Effector memory CD8-positive, alpha-beta T cell (primary cell): ENCODE measurements around the gene CCDC66.
"Not testable (repeated sequence)": the region's sequence is repeated elsewhere in the genome, so short reads cannot be mapped to it uniquely, and the experiment has no call there.

ENCODE experiments used
- ATAC-seq: fragments of 150-1000 bp; cut with Tn5 transposase; replicated peaks from 2 replicates; pipeline ENCODE4 v1.10.0; 2021; ENCODE audit warnings: mild to moderate bottlenecking, moderate library complexity
- DNase-seq, 3 experiments: peaks; one replicate each; pipeline ENCODE4 v3.0.0; 2021
- H3K27ac Mint-ChIP-seq, 2 donors: one replicate each; pipeline ENCODE4 v1.8.0; 2022; ENCODE audit warnings: mild to moderate bottlenecking in 2 of 2, mixed read lengths in 2 of 2, moderate library complexity in 2 of 2
- H3K27me3 Mint-ChIP-seq, 2 donors: one replicate each; pipeline ENCODE4 v1.8.0; 2022; ENCODE audit warnings: mixed read lengths in 2 of 2
- H3K36me3 Mint-ChIP-seq: one replicate; pipeline ENCODE4 v1.8.0; 2022; ENCODE audit warnings: mild to moderate bottlenecking, moderate library complexity, mixed read lengths; ENCODE audit not compliant: insufficient read depth
- H3K4me1 Mint-ChIP-seq, 2 donors: one replicate each; pipeline ENCODE4 v1.8.0; 2022; ENCODE audit warnings: low read depth in 2 of 2, mixed read lengths in 2 of 2
- H3K4me3 Mint-ChIP-seq, 2 donors: one replicate each; pipeline ENCODE4 v1.8.0; 2022; ENCODE audit warnings: mild to moderate bottlenecking in 2 of 2, mixed read lengths in 2 of 2, moderate library complexity in 2 of 2
- H3K9me3 Mint-ChIP-seq, 2 donors: one replicate each; pipeline ENCODE4 v1.8.0; 2022; ENCODE audit warnings: mixed read lengths in 2 of 2
- total RNA-seq, 9 experiments: gene quantifications; one replicate each; lab custom pipeline; 2026; lab: John Stamatoyannopoulos, UW

Gene CCDC66
- total RNA-seq: 49.7 to 123 (median 80.3) reads per million in 9 experiments

- H3K4me1 Mint-ChIP-seq: peaks cover 18 to 24% of the 10 kb centered on the region in 2 donors
- no peaks in the 10 kb centered on the region for H3K9me3 Mint-ChIP-seq
- H3K27me3 Mint-ChIP-seq: peaks cover 0 to 5% of the 10 kb centered on the region in 2 donors
- DNase-seq (peak; percentile 90 to 92 (median 90)), ATAC-seq (peak; percentile 94)
- peak within 1 kb of the TSS; percentile 90 to 94 for H3K4me3 Mint-ChIP-seq
- H3K36me3 Mint-ChIP-seq: peaks cover 43% of the 10 kb centered on the region
- peak within 1 kb of the TSS; percentile 97 to 99 for H3K27ac Mint-ChIP-seq
These were observed at the start of gene CCDC66 for GRCh38 chr3:56556908-56557830. Gene CCDC66, plus strand, starts transcription at chr3:56557175. Its CDS starts 68 bp downstream, at chr3:56557243.

- Mint-ChIP-seq H3K4me1 (no peaks in the 10 kb centered on the region), H3K36me3 (no peaks in the 10 kb centered on the region), H3K4me3 (no peak overlapping the region), H3K9me3 (no peaks in the 10 kb centered on the region), H3K27me3 (peaks cover 42 to 60% of the 10 kb centered on the region in 2 donors), H3K27ac (no peak overlapping the region)
- ATAC-seq (no peak), DNase-seq (no peak)
These were observed 37.3 kb upstream of the CCDC66 start for GRCh38 chr3:56519641-56520040.

- no peaks in the 10 kb centered on the region for H3K9me3 Mint-ChIP-seq
- H3K27ac Mint-ChIP-seq: no peak overlapping the region
- no peak overlapping the region for H3K4me3 Mint-ChIP-seq
- H3K4me1 Mint-ChIP-seq: no peaks in the 10 kb centered on the region
- no peak for ATAC-seq
- DNase-seq: no peak
- no peaks in the 10 kb centered on the region for H3K36me3 Mint-ChIP-seq
- H3K27me3 Mint-ChIP-seq: peaks cover 28 to 57% of the 10 kb centered on the region in 2 donors
These were observed 34.6 kb upstream of the CCDC66 start for GRCh38 chr3:56522374-56522773.

GRCh38 chr3:56525291-56525690 is 31.7 kb upstream of the CCDC66 start:
- Mint-ChIP-seq H3K9me3 (no peaks in the 10 kb centered on the region), H3K36me3 (no peaks in the 10 kb centered on the region), H3K27me3 (peaks cover 4 to 29% of the 10 kb centered on the region in 2 donors), H3K4me3 (no peak overlapping the region), H3K4me1 (no peaks in the 10 kb centered on the region), H3K27ac (no peak overlapping the region)
- no peak for ATAC-seq
- DNase-seq: no peak

- H3K27ac Mint-ChIP-seq: no peak overlapping the region
- DNase-seq: no peak
- no peaks in the 10 kb centered on the region for H3K36me3 Mint-ChIP-seq
- no peaks in the 10 kb centered on the region for H3K4me1 Mint-ChIP-seq
- ATAC-seq: no peak
- peaks cover 0 to 1% of the 10 kb centered on the region in 2 donors for H3K9me3 Mint-ChIP-seq
- no peak overlapping the region for H3K4me3 Mint-ChIP-seq
- peaks cover 22 to 39% of the 10 kb centered on the region in 2 donors for H3K27me3 Mint-ChIP-seq
These were observed 20.2 kb upstream of the CCDC66 start for GRCh38 chr3:56536735-56537134.

- DNase-seq (no peak), ATAC-seq (no peak)
- no peaks in the 10 kb centered on the region for H3K4me1 Mint-ChIP-seq
- H3K9me3 Mint-ChIP-seq: no peaks in the 10 kb centered on the region
- H3K27me3 Mint-ChIP-seq: peaks cover 37 to 48% of the 10 kb centered on the region in 2 donors
- no peaks in the 10 kb centered on the region for H3K36me3 Mint-ChIP-seq
- H3K27ac Mint-ChIP-seq: no peak overlapping the region
- H3K4me3 Mint-ChIP-seq: no peak overlapping the region
These were observed 9.5 kb upstream of the CCDC66 start for GRCh38 chr3:56547486-56547885.

GRCh38 chr3:56557831-56558170 is 826 bp downstream of the CCDC66 start:
- ATAC-seq (no peak), DNase-seq (peak in 1 of 3 experiments; percentile 6)
- Mint-ChIP-seq H3K27me3 (no peaks in the 10 kb centered on the region), H3K36me3 (peaks cover 49% of the 10 kb centered on the region), H3K9me3 (no peaks in the 10 kb centered on the region), H3K4me3 (peak overlapping the region; percentile 90 to 94), H3K27ac (peak overlapping the region; percentile 97 to 99), H3K4me1 (peaks cover 18 to 24% of the 10 kb centered on the region in 2 donors)

GRCh38 chr3:56573501-56573900 is 16.5 kb downstream of the CCDC66 start:
- Mint-ChIP-seq H3K27ac (no peak overlapping the region), H3K27me3 (no peaks in the 10 kb centered on the region), H3K9me3 (no peaks in the 10 kb centered on the region), H3K4me1 (peaks cover 21 to 33% of the 10 kb centered on the region in 2 donors), H3K36me3 (peaks cover 39% of the 10 kb centered on the region), H3K4me3 (no peak overlapping the region)
- DNase-seq: no peak
- ATAC-seq: no peak

- peaks cover 24 to 33% of the 10 kb centered on the region in 2 donors for H3K4me1 Mint-ChIP-seq
- H3K27me3 Mint-ChIP-seq, H3K4me3 Mint-ChIP-seq, H3K36me3 Mint-ChIP-seq, DNase-seq, H3K9me3 Mint-ChIP-seq, ATAC-seq, H3K27ac Mint-ChIP-seq: not testable (repeated sequence)
These were observed 25.0 kb downstream of the CCDC66 start for GRCh38 chr3:56581941-56582340.

- H3K27me3 Mint-ChIP-seq, H3K36me3 Mint-ChIP-seq: not testable (repeated sequence)
These were observed 27.3 kb downstream of the CCDC66 start for GRCh38 chr3:56584275-56584674.

GRCh38 chr3:56590814-56591213 is 33.8 kb downstream of the CCDC66 start:
- no peaks in the 10 kb centered on the region for H3K9me3 Mint-ChIP-seq
- no peaks in the 10 kb centered on the region for H3K27me3 Mint-ChIP-seq
- no peaks in the 10 kb centered on the region for H3K36me3 Mint-ChIP-seq
- DNase-seq (no peak), ATAC-seq (no peak)
- H3K4me3 Mint-ChIP-seq: no peak overlapping the region
- peak overlapping the region; percentile 76 to 82 for H3K27ac Mint-ChIP-seq
- H3K4me1 Mint-ChIP-seq: peaks cover 16 to 32% of the 10 kb centered on the region in 2 donors

More at GRCh38 chr3:56584275-56584674, 27.3 kb downstream of the CCDC66 start:
- not testable (repeated sequence) for H3K9me3 Mint-ChIP-seq, H3K4me3 Mint-ChIP-seq, DNase-seq, ATAC-seq
- Mint-ChIP-seq H3K4me1 (peaks cover 9 to 11% of the 10 kb centered on the region in 2 donors), H3K27ac (peak overlapping the region in 1 of 2 donors; percentile 56)

GRCh38 chr3:56591262-56591661 is 34.3 kb downstream of the CCDC66 start:
- H3K4me1 Mint-ChIP-seq: peaks cover 21 to 35% of the 10 kb centered on the region in 2 donors
- no peak for ATAC-seq
- peak overlapping the region; percentile 76 to 82 for H3K27ac Mint-ChIP-seq
- DNase-seq: no peak
- H3K4me3 Mint-ChIP-seq: no peak overlapping the region
- no peaks in the 10 kb centered on the region for H3K9me3 Mint-ChIP-seq
- H3K27me3 Mint-ChIP-seq: no peaks in the 10 kb centered on the region
- peaks cover 3% of the 10 kb centered on the region for H3K36me3 Mint-ChIP-seq

- peaks cover 9% of the 10 kb centered on the region for H3K36me3 Mint-ChIP-seq
- peaks cover 29 to 47% of the 10 kb centered on the region in 2 donors for H3K4me1 Mint-ChIP-seq
- peak overlapping the region; percentile 48 to 63 for H3K4me3 Mint-ChIP-seq
- peak overlapping the region; percentile 84 for H3K27ac Mint-ChIP-seq
- DNase-seq: peak; percentile 39 to 45 (median 43)
- ATAC-seq: peak; percentile 100
- no peaks in the 10 kb centered on the region for H3K27me3 Mint-ChIP-seq
- no peaks in the 10 kb centered on the region for H3K9me3 Mint-ChIP-seq
These were observed 36.6 kb downstream of the CCDC66 start for GRCh38 chr3:56593455-56594158.
